IMR-90 (cell line): ENCODE results near the gene PARVB. TPM values are rescaled to one million over a fixed set of nuclear protein-coding genes. Genes with fewer than 3 reads are reported as not detected.

ENCODE experiments used
- ATAC-seq: fragments of 200-7000 bp; cut with Tn5 transposase; 2 replicates; pipeline ENCODE4 v1.9.1; 2020; ENCODE audit warnings: low read depth, mild to moderate bottlenecking, moderate library complexity
- BruUV-seq: library from RNA; stranded (reverse); fragments of 400-500 nt; replicated peaks from 2 replicates; lab custom pipeline; 2021; lab: Mats Ljungman, UMichigan
- CTCF ChIA-PET: fragments of 300-600 bp; formaldehyde crosslinking; extraction: SDS; loops from one replicate; lab custom pipeline; 2021; ENCODE audit warnings: antibody characterized with exemption; lab: Yijun Ruan, JAX
- POLR2A ChIA-PET: fragments of 300-600 bp; sonication (Branson Sonifier 250); formaldehyde crosslinking; loops from one replicate; lab custom pipeline; 2022; ENCODE audit warnings: antibody characterized with exemption; ENCODE audit not compliant: unreplicated experiment; lab: Charles Lee
- DNase-seq: peaks from one replicate; pipeline ENCODE4 v3.0.0; 2013
- H2AFZ ChIP-seq: replicated peaks from 2 replicates; pipeline ENCODE3; 2013; ENCODE audit warnings: low read length, mild to moderate bottlenecking; ENCODE audit not compliant: poor library complexity
- H2AK5ac ChIP-seq: 2 replicates; pipeline ENCODE4 v1.6.1; 2013; ENCODE audit warnings: low read depth, low read length, inconsistent platforms
- H2AK9ac ChIP-seq: replicated peaks from 2 replicates; pipeline ENCODE3; 2013; ENCODE audit warnings: mild to moderate bottlenecking, low read depth, low read length, moderate library complexity; ENCODE audit not compliant: poor library complexity
- H2BK120ac ChIP-seq: 2 replicates; pipeline ENCODE4 v1.6.1; 2013; ENCODE audit warnings: low read depth, low read length, inconsistent platforms
- H2BK15ac ChIP-seq: 3 replicates; pipeline ENCODE4 v1.6.1; 2013; ENCODE audit warnings: low read depth, low read length, inconsistent platforms
- H2BK20ac ChIP-seq: 2 replicates; pipeline ENCODE4 v1.6.1; 2013; ENCODE audit warnings: low read depth, mild to moderate bottlenecking, inconsistent platforms, low read length, moderate library complexity
- H2BK5ac ChIP-seq: 2 replicates; pipeline ENCODE4 v1.6.1; 2013; ENCODE audit warnings: mild to moderate bottlenecking, low read depth, low read length, inconsistent platforms; ENCODE audit not compliant: poor library complexity, severe bottlenecking
- H3K14ac ChIP-seq: replicated peaks from 2 replicates; pipeline ENCODE4 v1.6.1; 2013; ENCODE audit warnings: low read depth, low read length, inconsistent platforms
- H3K18ac ChIP-seq: 2 replicates; pipeline ENCODE4 v1.6.1; 2013; ENCODE audit warnings: low read depth, low read length, control low read depth
- H3K23ac ChIP-seq: 2 replicates; pipeline ENCODE4 v1.6.1; 2013; ENCODE audit warnings: low read depth, low read length, inconsistent platforms
- H3K27ac ChIP-seq: 2 replicates; pipeline ENCODE4 v1.5.1; 2013; ENCODE audit warnings: mild to moderate bottlenecking, control low read depth, low read length; ENCODE audit not compliant: insufficient read depth
- H3K27me3 ChIP-seq: 2 replicates; pipeline ENCODE4 v1.6.1; 2013; ENCODE audit warnings: low read length; ENCODE audit not compliant: control insufficient read depth, insufficient read depth
- H3K36me3 ChIP-seq: 2 replicates; pipeline ENCODE4 v1.6.1; 2013; ENCODE audit warnings: low read length, mixed read lengths; ENCODE audit not compliant: control insufficient read depth, insufficient read depth
- H3K4ac ChIP-seq: 2 replicates; pipeline ENCODE4 v1.6.1; 2013; ENCODE audit warnings: low read depth, low read length, inconsistent platforms
- H3K4me1 ChIP-seq: 2 replicates; pipeline ENCODE4 v1.6.1; 2013; ENCODE audit warnings: low read length, mixed read lengths; ENCODE audit not compliant: control insufficient read depth, insufficient read depth
- H3K4me2 ChIP-seq: 2 replicates; pipeline ENCODE4 v1.6.1; 2013; ENCODE audit warnings: low read depth, mild to moderate bottlenecking, control low read depth, low read length, moderate library complexity
- H3K4me3 ChIP-seq: 2 replicates; pipeline ENCODE4 v1.5.1; 2013; ENCODE audit warnings: low read depth, mild to moderate bottlenecking, control low read depth, low read length, moderate library complexity; ENCODE audit not compliant: insufficient read depth
- H3K56ac ChIP-seq: 2 replicates; pipeline ENCODE4 v1.6.1; 2013; ENCODE audit warnings: low read length, inconsistent platforms; ENCODE audit not compliant: insufficient read depth; ENCODE audit errors: extremely low read depth
- H3K79me1 ChIP-seq, 2 experiments: 2 replicates each; pipeline ENCODE4 v1.6.1; 2013; ENCODE audit warnings: low read length in 2 of 2, inconsistent platforms in 1 of 2, low read depth in 1 of 2
- H3K9ac ChIP-seq: 2 replicates; pipeline ENCODE4 v1.6.1; 2013; ENCODE audit warnings: low read depth, low read length, control low read depth
- H3K9me1 ChIP-seq: 2 replicates; pipeline ENCODE4 v1.6.1; 2013; ENCODE audit warnings: low read length, inconsistent platforms; ENCODE audit not compliant: insufficient read depth
- H3K9me3 ChIP-seq: 2 replicates; pipeline ENCODE4 v1.6.1; 2013; ENCODE audit warnings: low read length; ENCODE audit not compliant: control insufficient read depth, insufficient read depth
- H4K20me1 ChIP-seq: 2 replicates; pipeline ENCODE4 v1.6.1; 2013; ENCODE audit warnings: low read length, inconsistent platforms; ENCODE audit not compliant: insufficient read depth
- H4K5ac ChIP-seq: 2 replicates; pipeline ENCODE4 v1.6.1; 2013; ENCODE audit warnings: mild to moderate bottlenecking, low read depth, low read length, control low read depth
- H4K8ac ChIP-seq, 2 experiments: 2 replicates each; pipeline ENCODE4 v1.6.1; 2013; ENCODE audit warnings: low read depth in 2 of 2, low read length in 2 of 2, control low read depth in 1 of 2, inconsistent platforms in 1 of 2
- H4K91ac ChIP-seq: 2 replicates; pipeline ENCODE4 v1.6.1; 2013; ENCODE audit warnings: low read depth, low read length, inconsistent platforms; ENCODE audit not compliant: insufficient read depth
- MXI1 ChIP-seq: IDR thresholded peaks from 2 replicates; pipeline ENCODE4 v1.6.1; 2012; ENCODE audit warnings: low read depth, mild to moderate bottlenecking, low read length, moderate library complexity, borderline replicate concordance
- NFE2L2 ChIP-seq: fragments of 150-350 bp; IDR thresholded peaks from 2 replicates; pipeline ENCODE4 v1.6.1; 2016; ENCODE audit warnings: low read depth, mild to moderate bottlenecking, low read length
- POLR2A ChIP-seq: IDR thresholded peaks from 2 replicates; pipeline ENCODE4 v1.6.1; 2012; ENCODE audit warnings: mild to moderate bottlenecking, low read depth, low read length
- RAD21 ChIP-seq: IDR thresholded peaks from 2 replicates; pipeline ENCODE4 v1.6.1; 2012; ENCODE audit warnings: low read length, improper control_type of control experiment
- WGBS, 2 experiments: methylation state at CpG; one replicate each; pipeline versions ENCODE4 v1.1.5 to v1.1.7; 2013; ENCODE audit warnings: missing lambda C conversion rate in 2 of 2; ENCODE audit not compliant: insufficient read length in 1 of 2; ENCODE audit errors: extremely low coverage in 2 of 2; 5-methylcytosine and 5-hydroxymethylcytosine counted together
- dilution Hi-C: fragments of 300-500 bp; cut with HindIII; formaldehyde crosslinking; loops from one replicate; pipeline ENCODE4 v1.14.3; 2018; ENCODE audit warnings: low sequenced_read_pairs; ENCODE audit not compliant: unreplicated experiment
- in situ Hi-C: fragments of 300-500 bp; cut with MboI; formaldehyde crosslinking; loops from 3 replicates; pipeline ENCODE4 v1.14.3; 2019; ENCODE audit warnings: low sequenced_read_pairs, inconsistent platforms, mixed read lengths
- intact Hi-C: fragments of 100-400 bp; cut with micrococcal nuclease; formaldehyde crosslinking; loops from 2 replicates; pipeline ENCODE4 v1.10.0; 2022
- polyA plus RNA-seq, 3 experiments: library from polyadenylated mRNA; depleted of rRNA; stranded (reverse); fragments of >200 nt; gene quantifications; 2 replicates each; pipeline ENCODE4 v1.2.3, GENCODE V29; 2012; ENCODE audit warnings: low replicate concordance in 1 of 3
- total RNA-seq: library from RNA; depleted of rRNA; stranded (reverse); fragments of >200 nt; gene quantifications from 2 replicates; pipeline ENCODE4 v1.2.3, GENCODE V29; 2012
- TF ChIP-seq, protein P1 (sequence below): conservative IDR thresholded peaks from 2 replicates; pipeline ENCODE4 v1.5.1; 2012; ENCODE audit warnings: mild to moderate bottlenecking, low read depth, low read length, improper control_type of control experiment

Gene PARVB
- total and polyA plus RNA-seq, 2 of the 4 experiments (the other 2 are of a cell fraction): 44.3 to 53.9 TPM

- Histone ChIP-seq H3K23ac (no peak overlapping the region), H3K9me1 (no peaks in the 10 kb centered on the region), H4K20me1 (no peaks in the 10 kb centered on the region), H3K9ac (no peak overlapping the region), H2AK9ac (no peak overlapping the region), H3K4ac (no peak overlapping the region), H3K14ac (no peak overlapping the region), H2AFZ (no peak overlapping the region), H2BK5ac (no peak overlapping the region), H4K5ac (no peak overlapping the region), H4K8ac (no peak overlapping the region), H2BK15ac (no peak overlapping the region), H3K36me3 (no peaks in the 10 kb centered on the region), H3K56ac (no peak overlapping the region), H3K27me3 (peaks cover 13% of the 10 kb centered on the region), H2BK20ac (no peak overlapping the region), H3K4me3 (no peak overlapping the region), H2BK120ac (no peak overlapping the region), H2AK5ac (no peak overlapping the region), H3K4me1 (peaks cover 2% of the 10 kb centered on the region; the same call in 1 of the 2 replicates), H3K9me3 (peaks cover 11% of the 10 kb centered on the region), H4K91ac (no peak overlapping the region), H3K18ac (no peak overlapping the region), H3K27ac (no peak overlapping the region), H3K4me2 (no peak overlapping the region), H3K79me1 (no peaks in the 10 kb centered on the region)
- intact Hi-C loops: no loop called here
- dilution Hi-C loops: no loop called here
- no TSS peak for BruUV-seq
- ATAC-seq: no peak
- 57% methylated on average over 3 of the region's 7 CpGs; no CpG with 5 or more reads in 1 of the 2 experiments for WGBS, 2 experiments
- ChIA-PET POLR2A (interaction anchor here (0.5 kb wide), 1 partner anchor 14 kb away, joined by 3 read pairs; no protein-coding TSS in a partner anchor), CTCF (no interaction called here)
- no peak for TF ChIP-seq MXI1
- TF ChIP-seq NFE2L2: no peak
- TF ChIP-seq, protein P1, sequence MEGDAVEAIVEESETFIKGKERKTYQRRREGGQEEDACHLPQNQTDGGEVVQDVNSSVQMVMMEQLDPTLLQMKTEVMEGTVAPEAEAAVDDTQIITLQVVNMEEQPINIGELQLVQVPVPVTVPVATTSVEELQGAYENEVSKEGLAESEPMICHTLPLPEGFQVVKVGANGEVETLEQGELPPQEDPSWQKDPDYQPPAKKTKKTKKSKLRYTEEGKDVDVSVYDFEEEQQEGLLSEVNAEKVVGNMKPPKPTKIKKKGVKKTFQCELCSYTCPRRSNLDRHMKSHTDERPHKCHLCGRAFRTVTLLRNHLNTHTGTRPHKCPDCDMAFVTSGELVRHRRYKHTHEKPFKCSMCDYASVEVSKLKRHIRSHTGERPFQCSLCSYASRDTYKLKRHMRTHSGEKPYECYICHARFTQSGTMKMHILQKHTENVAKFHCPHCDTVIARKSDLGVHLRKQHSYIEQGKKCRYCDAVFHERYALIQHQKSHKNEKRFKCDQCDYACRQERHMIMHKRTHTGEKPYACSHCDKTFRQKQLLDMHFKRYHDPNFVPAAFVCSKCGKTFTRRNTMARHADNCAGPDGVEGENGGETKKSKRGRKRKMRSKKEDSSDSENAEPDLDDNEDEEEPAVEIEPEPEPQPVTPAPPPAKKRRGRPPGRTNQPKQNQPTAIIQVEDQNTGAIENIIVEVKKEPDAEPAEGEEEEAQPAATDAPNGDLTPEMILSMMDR: no peak
- TF ChIP-seq POLR2A: no peak
- no peak for TF ChIP-seq RAD21
- DNase-seq: no peak
- in situ Hi-C loops: no loop called here
Measured at GRCh38 chr22:44217346-44217745, 193.2 kb downstream of the PARVB start.
